A673 (cell line): Measurements from ENCODE around the gene SERPINA9. TPM values are rescaled to one million over a fixed set of nuclear protein-coding genes. Genes with fewer than 3 reads are reported as not detected.

Source experiments
- BruUV-seq: library from RNA; stranded (reverse); fragments of 400-500 nt; replicated peaks from 2 replicates; lab custom pipeline; 2021; lab: Mats Ljungman, UMichigan
- CTCF ChIA-PET: fragments of 300-600 bp; sonication (Branson Sonifier 250); formaldehyde crosslinking; loops from one replicate; lab custom pipeline; 2022; ENCODE audit warnings: antibody characterized with exemption; lab: Charles Lee
- POLR2A ChIA-PET: fragments of 300-600 bp; sonication (Branson Sonifier 250); formaldehyde crosslinking; loops from one replicate; lab custom pipeline; 2022; ENCODE audit warnings: antibody characterized with exemption; ENCODE audit not compliant: low non-redundant PET; lab: Charles Lee
- DNase-seq: peaks from one replicate; pipeline ENCODE4 v3.0.0-alpha.2; 2015; ENCODE audit warnings: low spot score
- H3K27ac ChIP-seq: fragments of 200-600 bp; sonication (generic); 2 replicates; pipeline ENCODE4 v1.5.1; 2016; ENCODE audit warnings: mixed run types, low read depth, mild to moderate bottlenecking, mixed read lengths, antibody characterized with exemption, low read length; ENCODE audit not compliant: poor library complexity, severe bottlenecking
- H3K27me3 ChIP-seq: fragments of 200-600 bp; sonication (generic); replicated peaks from 2 replicates; pipeline ENCODE4 v1.6.1; 2017; ENCODE audit warnings: mixed run types, low read depth, mild to moderate bottlenecking, mixed read lengths, antibody characterized with exemption, low read length; ENCODE audit not compliant: insufficient read depth, poor library complexity
- H3K36me3 ChIP-seq: fragments of 200-600 bp; sonication (generic); 2 replicates; pipeline ENCODE4 v1.6.1; 2016; ENCODE audit warnings: mixed run types, mild to moderate bottlenecking, mixed read lengths, antibody characterized with exemption, low read length; ENCODE audit not compliant: insufficient read depth, poor library complexity, severe bottlenecking
- H3K4me1 ChIP-seq: fragments of 200-600 bp; sonication (generic); 2 replicates; pipeline ENCODE4 v1.6.1; 2017; ENCODE audit warnings: mixed run types, mild to moderate bottlenecking, mixed read lengths, antibody characterized with exemption, low read length; ENCODE audit not compliant: insufficient read depth, poor library complexity, severe bottlenecking
- H3K4me3 ChIP-seq: fragments of 200-600 bp; sonication (generic); 2 replicates; pipeline ENCODE4 v1.5.1; 2016; ENCODE audit warnings: low read depth, mixed run types, mild to moderate bottlenecking, mixed read lengths, low read length; ENCODE audit not compliant: poor library complexity, severe bottlenecking
- H3K9me3 ChIP-seq: fragments of 200-600 bp; sonication (generic); 2 replicates; pipeline ENCODE4 v1.6.1; 2016; ENCODE audit warnings: mixed run types, low read depth, mild to moderate bottlenecking, mixed read lengths, antibody characterized with exemption, low read length; ENCODE audit not compliant: poor library complexity, severe bottlenecking
- CTCF ChIP-seq: fragments of 300-800, 200-600 bp; sonication (generic); conservative IDR thresholded peaks from 2 replicates; pipeline ENCODE4 v1.5.1; 2017; ENCODE audit warnings: low read depth, mild to moderate bottlenecking, antibody characterized with exemption, low read length, moderate library complexity, mixed read lengths
- EZH2 ChIP-seq: fragments of 200-600 bp; sonication (generic); IDR thresholded peaks from 2 replicates; pipeline ENCODE4 v1.6.1; 2017; ENCODE audit warnings: borderline replicate concordance, low read depth, mild to moderate bottlenecking, mixed read lengths, antibody characterized with exemption, low read length; ENCODE audit not compliant: poor library complexity, severe bottlenecking
- intact Hi-C: fragments of 100-400 bp; cut with micrococcal nuclease; formaldehyde crosslinking; loops from one replicate; pipeline ENCODE4 v1.10.0; 2022; ENCODE audit not compliant: unreplicated experiment
- total RNA-seq: library from RNA; stranded (reverse); gene quantifications from 2 replicates; pipeline ENCODE4 v1.2.3, GENCODE V29; 2021

Gene SERPINA9
- total RNA-seq, 1 experiment from 2014 or later = not detected

DNA sequence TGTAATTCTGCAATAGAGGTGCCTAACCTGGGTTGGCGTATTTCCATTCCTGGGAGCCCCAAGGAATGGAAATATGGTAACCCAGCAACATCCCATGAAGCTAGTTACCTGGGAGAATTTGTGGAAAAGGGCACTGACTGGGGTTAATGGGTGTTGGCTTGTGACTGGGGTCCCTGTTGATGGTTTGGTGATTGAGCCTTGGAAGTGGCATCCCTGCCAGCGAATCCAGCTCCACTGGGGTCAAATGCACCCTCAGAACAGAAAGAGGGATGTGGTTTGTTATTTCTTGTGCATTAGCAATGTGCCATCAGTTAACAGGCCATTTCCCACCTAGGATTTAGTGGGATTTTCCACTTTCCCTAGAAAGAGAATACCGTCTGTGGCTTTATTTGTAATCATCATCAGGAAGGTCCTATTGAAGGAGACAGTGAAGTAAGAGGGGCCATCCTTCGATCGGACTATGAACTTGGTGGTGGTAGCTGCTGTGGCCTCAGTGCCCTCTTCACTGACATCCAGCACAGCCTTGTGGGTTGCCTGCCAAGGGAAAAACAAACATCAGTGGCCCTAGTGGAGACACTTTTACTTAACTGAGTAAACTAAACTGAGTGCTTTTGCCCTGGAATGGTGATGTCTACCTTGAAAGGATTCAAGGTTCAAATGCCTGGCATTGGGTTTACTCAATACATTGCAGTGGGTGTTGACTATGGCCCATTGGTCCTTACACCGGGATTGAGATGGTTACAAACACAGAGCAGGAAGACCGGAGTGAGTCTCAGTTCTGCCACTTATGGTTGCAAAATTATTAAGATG, 13.0 kb downstream of the SERPINA9 start:
- no peak overlapping the region for H3K27ac ChIP-seq
- intact Hi-C loops = no loop called here
- H3K4me3 ChIP-seq = no peak overlapping the region
- no peak for DNase-seq
- H3K4me1 ChIP-seq = no peaks in the 10 kb centered on the region
- POLR2A ChIA-PET = no interaction called here
- H3K27me3 ChIP-seq = peaks cover 18% of the 10 kb centered on the region
- no peaks in the 10 kb centered on the region for H3K36me3 ChIP-seq
- CTCF ChIA-PET = no interaction called here
- no peaks in the 10 kb centered on the region for H3K9me3 ChIP-seq
- BruUV-seq = no TSS peak
- TF ChIP-seq CTCF (no peak), EZH2 (no peak)

DNA sequence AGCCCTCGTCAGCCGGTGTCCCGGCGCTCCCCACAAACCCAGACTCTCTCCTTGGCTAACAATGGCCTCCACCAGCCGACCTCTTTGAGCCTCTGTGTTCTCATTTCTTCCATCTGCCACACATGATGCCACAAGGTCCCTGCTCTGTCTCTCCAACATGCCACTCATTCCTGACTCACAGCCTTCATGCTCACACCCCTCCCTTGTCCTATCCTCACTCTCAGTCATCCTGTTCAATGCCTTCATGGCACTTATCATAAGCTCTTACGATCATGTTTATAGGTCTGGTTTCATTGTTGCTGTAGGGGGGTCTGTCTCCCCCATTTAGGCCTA, 13.8 kb downstream of the SERPINA9 start:
- no peak for DNase-seq
- no peak overlapping the region for H3K27ac ChIP-seq
- TF ChIP-seq EZH2 = no peak
- H3K4me3 ChIP-seq = no peak overlapping the region
- CTCF ChIA-PET = no interaction called here
- BruUV-seq = no TSS peak
- no peaks in the 10 kb centered on the region for H3K4me1 ChIP-seq
- H3K27me3 ChIP-seq = peaks cover 18% of the 10 kb centered on the region
- intact Hi-C loops = no loop called here
- POLR2A ChIA-PET = no interaction called here
- H3K36me3 ChIP-seq = no peaks in the 10 kb centered on the region
- H3K9me3 ChIP-seq = no peaks in the 10 kb centered on the region

- no peak for DNase-seq
- Histone ChIP-seq H3K27me3 (peaks cover 14% of the 10 kb centered on the region), H3K27ac (no peak overlapping the region), H3K9me3 (no peaks in the 10 kb centered on the region), H3K4me1 (no peaks in the 10 kb centered on the region), H3K4me3 (no peak overlapping the region), H3K36me3 (no peaks in the 10 kb centered on the region)
- TF ChIP-seq EZH2 (no peak), CTCF (no peak)
- intact Hi-C loops = no loop called here
- POLR2A ChIA-PET = no interaction called here
- CTCF ChIA-PET = no interaction called here
- BruUV-seq = no TSS peak
These were observed 14.3 kb downstream of the SERPINA9 start for GRCh38 chr14:94461526-94462218.
